SK-N-SH (cell line): ENCODE results near the gene GABRR2. TPM values are rescaled to one million over a fixed set of nuclear protein-coding genes. Genes with fewer than 3 reads are reported as not detected.

Experiments used
- CTCF ChIA-PET: fragments of 300-600, 350-600 bp; formaldehyde crosslinking; extraction: SDS; loops from one replicate; lab custom pipeline; 2021; lab: Yijun Ruan, JAX
- POLR2A ChIA-PET: fragments of 350-600 bp; sonication (Branson Sonifier 250); formaldehyde crosslinking; extraction: SDS; loops from one replicate; lab custom pipeline; 2020; ENCODE audit warnings: antibody characterized with exemption, inconsistent platforms; lab: Yijun Ruan, JAX
- DNase-seq: peaks from one replicate; pipeline ENCODE4 v3.0.0; 2012
- H2AFZ ChIP-seq: fragments of 200-600 bp; sonication (generic); 2 replicates; pipeline ENCODE4 v1.8.1; 2016; ENCODE audit warnings: antibody characterized with exemption, mild to moderate bottlenecking, low read depth
- H3F3A ChIP-seq: fragments of 200-600 bp; sonication (generic); replicated peaks from 2 replicates; pipeline ENCODE3; 2016; ENCODE audit warnings: antibody characterized with exemption, mild to moderate bottlenecking; ENCODE audit not compliant: insufficient read depth
- H3K27ac ChIP-seq, 2 experiments: fragments of 200-500 bp in 1 of 2; fragments of 200-600 bp in 1 of 2; sonication (Bioruptor generic) in 1 of 2; sonication (generic), shearing (Covaris generic) in 1 of 2; 2 replicates each; pipeline versions ENCODE4 v1.5.1 to v1.6.1; 2014 to 2016; ENCODE audit warnings: low read depth in 2 of 2, inconsistent platforms in 1 of 2, low read length in 1 of 2, mild to moderate bottlenecking in 1 of 2, mixed read lengths in 1 of 2
- H3K27me3 ChIP-seq: fragments of 200-600 bp; sonication (generic), shearing (Covaris generic); 2 replicates; pipeline ENCODE4 v1.6.1; 2016; ENCODE audit warnings: mixed run types; ENCODE audit not compliant: insufficient read depth
- H3K36me3 ChIP-seq, 2 experiments: fragments of 200-500 bp in 1 of 2; fragments of 200-600 bp in 1 of 2; sonication (Bioruptor generic) in 1 of 2; sonication (generic) in 1 of 2; replicated peaks in 1 of 2; 2 replicates each; pipeline versions ENCODE3 to v1.5.1; 2014 to 2016; ENCODE audit warnings: low read length in 1 of 2, mild to moderate bottlenecking in 1 of 2; ENCODE audit not compliant: insufficient read depth in 2 of 2, control insufficient read depth in 1 of 2
- H3K4me1 ChIP-seq, 2 experiments: fragments of 200-500 bp in 1 of 2; fragments of 200-600 bp in 1 of 2; sonication (Bioruptor generic) in 1 of 2; sonication (generic), shearing (Covaris generic) in 1 of 2; 2 replicates each; pipeline versions ENCODE4 v1.5.1 to v1.6.1; 2014 to 2016; ENCODE audit warnings: low read depth in 1 of 2, low read length in 1 of 2, mixed run types in 1 of 2; ENCODE audit not compliant: insufficient read depth in 2 of 2, control insufficient read depth in 1 of 2
- H3K4me2 ChIP-seq: fragments of 200-600 bp; sonication (generic), shearing (Covaris generic); 2 replicates; pipeline ENCODE4 v1.6.1; 2017; ENCODE audit warnings: mixed run types
- H3K4me3 ChIP-seq, 2 experiments: fragments of 200-500 bp in 1 of 2; fragments of 200-600 bp in 1 of 2; sonication (Bioruptor generic) in 1 of 2; sonication (generic), shearing (Covaris generic) in 1 of 2; 2 replicates each; pipeline versions ENCODE4 v1.5.1 to v1.8.1; 2014 to 2016; ENCODE audit warnings: low read depth in 2 of 2, inconsistent platforms in 1 of 2, low read length in 1 of 2, mild to moderate bottlenecking in 1 of 2, mixed read lengths in 1 of 2, moderate library complexity in 1 of 2
- H3K79me2 ChIP-seq: fragments of 200-600 bp; sonication (generic); 2 replicates; pipeline ENCODE4 v1.8.1; 2017; ENCODE audit warnings: mild to moderate bottlenecking; ENCODE audit not compliant: insufficient read depth
- H3K9ac ChIP-seq: fragments of 200-600 bp; sonication (generic); 2 replicates; pipeline ENCODE4 v1.6.1; 2017; ENCODE audit warnings: mixed run types
- H3K9me2 ChIP-seq: fragments of 200-600 bp; sonication (generic); 2 replicates; pipeline ENCODE4 v1.6.1; 2017; ENCODE audit warnings: mixed run types
- H3K9me3 ChIP-seq: fragments of 200-600 bp; sonication (generic); 2 replicates; pipeline ENCODE4 v1.6.1; 2017; ENCODE audit warnings: mixed run types, mild to moderate bottlenecking, moderate library complexity
- H4K20me1 ChIP-seq: fragments of 200-600 bp; sonication (generic); 2 replicates; pipeline ENCODE4 v1.6.1; 2017; ENCODE audit warnings: mild to moderate bottlenecking, mixed run types; ENCODE audit not compliant: insufficient read depth
- CHD2 ChIP-seq: fragments of 150-350 bp; IDR thresholded peaks from 2 replicates; pipeline ENCODE4 v1.6.1; 2018; ENCODE audit warnings: low read length; ENCODE audit not compliant: partially characterized antibody
- CTCF ChIP-seq: fragments of 200-600 bp; sonication (generic); IDR thresholded peaks from 2 replicates; pipeline ENCODE4 v1.6.1; 2017; ENCODE audit warnings: antibody characterized with exemption, mild to moderate bottlenecking, moderate library complexity
- ELF1 ChIP-seq: IDR thresholded peaks from 2 replicates; pipeline ENCODE4 v1.4.0; 2012
- EP300 ChIP-seq, 2 experiments: IDR thresholded peaks; 2 replicates each; pipeline versions ENCODE4 v1.4.0 to v1.6.1; 2012; ENCODE audit warnings: borderline replicate concordance in 1 of 2, low read depth in 1 of 2, low read length in 1 of 2
- EZH2phosphoT487 ChIP-seq: fragments of 200-600 bp; sonication (generic); IDR thresholded peaks from 2 replicates; pipeline ENCODE4 v1.6.1; 2017; ENCODE audit warnings: low read depth, mixed run types, mild to moderate bottlenecking, antibody characterized with exemption, moderate library complexity, borderline replicate concordance
- FOXM1 ChIP-seq: IDR thresholded peaks from 2 replicates; pipeline ENCODE4 v1.4.0; 2012; ENCODE audit warnings: low read depth, mild to moderate bottlenecking
- GABPA ChIP-seq: IDR thresholded peaks from 2 replicates; pipeline ENCODE4 v1.4.0; 2012; ENCODE audit warnings: low read depth, mild to moderate bottlenecking
- GATA2 ChIP-seq: sonication (generic); formaldehyde crosslinking; IDR thresholded peaks from 2 replicates; pipeline ENCODE4 v1.5.0; 2020; ENCODE audit warnings: mild to moderate bottlenecking, missing genetic modification reagents
- MEF2A ChIP-seq: IDR thresholded peaks from 2 replicates; pipeline ENCODE4 v1.4.0; 2012; ENCODE audit warnings: low read depth, borderline replicate concordance
- MXI1 ChIP-seq: IDR thresholded peaks from 2 replicates; pipeline ENCODE4 v1.6.1; 2012; ENCODE audit warnings: mild to moderate bottlenecking, low read depth, low read length, improper control_type of control experiment
- PBX3 ChIP-seq: IDR thresholded peaks from 2 replicates; pipeline ENCODE4; 2012
- RAD21 ChIP-seq: IDR thresholded peaks from 2 replicates; pipeline ENCODE4 v1.6.1; 2012; ENCODE audit warnings: mild to moderate bottlenecking, low read length
- RXRA ChIP-seq: IDR thresholded peaks from 2 replicates; pipeline ENCODE4 v1.4.0; 2012; ENCODE audit warnings: low read depth, mild to moderate bottlenecking, borderline replicate concordance
- SIN3A ChIP-seq: IDR thresholded peaks from 2 replicates; pipeline ENCODE4 v1.6.1; 2012; ENCODE audit warnings: low read depth, mild to moderate bottlenecking, low read length, moderate library complexity, borderline replicate concordance
- SMC3 ChIP-seq: IDR thresholded peaks from 2 replicates; pipeline ENCODE4 v1.6.1; 2012; ENCODE audit warnings: low read depth, low read length, improper control_type of control experiment
- TAF1 ChIP-seq: IDR thresholded peaks from 2 replicates; pipeline ENCODE4 v1.6.1; 2012; ENCODE audit warnings: low read depth, mild to moderate bottlenecking, low read length, moderate library complexity, borderline replicate concordance
- TCF12 ChIP-seq: IDR thresholded peaks from 2 replicates; pipeline ENCODE4 v1.4.0; 2012
- TEAD4 ChIP-seq: IDR thresholded peaks from 2 replicates; pipeline ENCODE4 v1.4.0; 2012; ENCODE audit warnings: mild to moderate bottlenecking, borderline replicate concordance; ENCODE audit not compliant: insufficient read depth
- USF1 ChIP-seq: IDR thresholded peaks from 2 replicates; pipeline ENCODE4 v1.4.0; 2012; ENCODE audit warnings: low read depth, borderline replicate concordance
- WGBS: methylation state at CpG from one replicate; pipeline ENCODE4 v1.1.6; 2017; ENCODE audit warnings: low lambda C conversion rate; 5-methylcytosine and 5-hydroxymethylcytosine counted together
- polyA plus RNA-seq, 3 experiments: library from polyadenylated mRNA; depleted of rRNA; stranded (reverse); fragments of >200 nt; gene quantifications; 2 replicates each; pipeline ENCODE4 v1.2.3, GENCODE V29; 2012
- TF ChIP-seq, protein P1 (sequence below): IDR thresholded peaks from 2 replicates; pipeline ENCODE4 v1.6.1; 2012; ENCODE audit warnings: mild to moderate bottlenecking, low read depth, low read length, moderate library complexity

Gene GABRR2
- polyA plus RNA-seq, 1 of the 3 experiments (the other 2 are of a cell fraction): 0.18 TPM

GRCh38 chr6:89217299-89217910 is 97.7 kb downstream of the GABRR2 start, which contains the start of gene GABRR1 (continued):
- TF ChIP-seq SIN3A (no peak), SMC3 (no peak)
- TF ChIP-seq, protein P1, sequence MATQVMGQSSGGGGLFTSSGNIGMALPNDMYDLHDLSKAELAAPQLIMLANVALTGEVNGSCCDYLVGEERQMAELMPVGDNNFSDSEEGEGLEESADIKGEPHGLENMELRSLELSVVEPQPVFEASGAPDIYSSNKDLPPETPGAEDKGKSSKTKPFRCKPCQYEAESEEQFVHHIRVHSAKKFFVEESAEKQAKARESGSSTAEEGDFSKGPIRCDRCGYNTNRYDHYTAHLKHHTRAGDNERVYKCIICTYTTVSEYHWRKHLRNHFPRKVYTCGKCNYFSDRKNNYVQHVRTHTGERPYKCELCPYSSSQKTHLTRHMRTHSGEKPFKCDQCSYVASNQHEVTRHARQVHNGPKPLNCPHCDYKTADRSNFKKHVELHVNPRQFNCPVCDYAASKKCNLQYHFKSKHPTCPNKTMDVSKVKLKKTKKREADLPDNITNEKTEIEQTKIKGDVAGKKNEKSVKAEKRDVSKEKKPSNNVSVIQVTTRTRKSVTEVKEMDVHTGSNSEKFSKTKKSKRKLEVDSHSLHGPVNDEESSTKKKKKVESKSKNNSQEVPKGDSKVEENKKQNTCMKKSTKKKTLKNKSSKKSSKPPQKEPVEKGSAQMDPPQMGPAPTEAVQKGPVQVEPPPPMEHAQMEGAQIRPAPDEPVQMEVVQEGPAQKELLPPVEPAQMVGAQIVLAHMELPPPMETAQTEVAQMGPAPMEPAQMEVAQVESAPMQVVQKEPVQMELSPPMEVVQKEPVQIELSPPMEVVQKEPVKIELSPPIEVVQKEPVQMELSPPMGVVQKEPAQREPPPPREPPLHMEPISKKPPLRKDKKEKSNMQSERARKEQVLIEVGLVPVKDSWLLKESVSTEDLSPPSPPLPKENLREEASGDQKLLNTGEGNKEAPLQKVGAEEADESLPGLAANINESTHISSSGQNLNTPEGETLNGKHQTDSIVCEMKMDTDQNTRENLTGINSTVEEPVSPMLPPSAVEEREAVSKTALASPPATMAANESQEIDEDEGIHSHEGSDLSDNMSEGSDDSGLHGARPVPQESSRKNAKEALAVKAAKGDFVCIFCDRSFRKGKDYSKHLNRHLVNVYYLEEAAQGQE: no peak

DNA sequence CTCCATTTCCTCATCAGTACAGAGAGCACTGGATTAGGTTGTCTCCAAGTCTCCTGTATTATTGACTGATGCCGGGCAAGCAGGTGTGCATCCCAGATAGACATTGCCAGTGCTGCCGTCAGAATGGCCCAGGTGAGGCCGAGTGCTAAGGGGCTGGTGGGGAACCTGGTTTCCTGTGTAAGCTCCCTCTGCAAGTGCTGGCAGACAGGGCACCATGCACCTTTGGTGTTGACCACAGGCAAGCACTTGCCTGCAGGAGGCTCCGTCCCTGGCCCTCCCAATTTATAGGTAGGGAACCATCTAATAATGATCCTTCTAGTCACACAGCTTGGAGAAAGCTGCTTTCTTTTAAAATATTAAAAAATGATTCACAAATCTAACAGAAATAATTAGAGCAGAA is 98.7 kb downstream of the GABRR2 start:
- Histone ChIP-seq H3K4me3 (no peak overlapping the region), H2AFZ (no peak overlapping the region), H3K36me3 (no peaks in the 10 kb centered on the region), H3K4me2 (no peak overlapping the region), H3K79me2 (no peaks in the 10 kb centered on the region), H4K20me1 (no peaks in the 10 kb centered on the region), H3K9me3 (no peaks in the 10 kb centered on the region), H3K9me2 (no peaks in the 10 kb centered on the region), H3F3A (no peaks in the 10 kb centered on the region), H3K27me3 (no peaks in the 10 kb centered on the region; the same call in 1 of the 2 replicates), H3K4me1 (no peaks in the 10 kb centered on the region), H3K27ac (no peak overlapping the region), H3K9ac (no peak overlapping the region)
- no peak for TF ChIP-seq EZH2phosphoT487
- no peak for TF ChIP-seq RAD21
- TF ChIP-seq RXRA: no peak
- TF ChIP-seq FOXM1: no peak
- TF ChIP-seq TAF1: no peak
- no peak for DNase-seq
- CTCF ChIA-PET: no interaction called here
- POLR2A ChIA-PET: no interaction called here
- WGBS: 61% methylated on average over 4 of the region's 4 CpGs

GRCh38 chr6:89215391-89215790 is 99.7 kb downstream of the GABRR2 start:
- ChIA-PET POLR2A (no interaction called here), CTCF (no interaction called here)
- TF ChIP-seq MEF2A: no peak
- TF ChIP-seq TEAD4: no peak
- TF ChIP-seq CHD2: no peak
- TF ChIP-seq PBX3: no peak
- no peak for TF ChIP-seq RAD21
- no peak for TF ChIP-seq MXI1
- TF ChIP-seq SIN3A: no peak
- no peak for TF ChIP-seq USF1
- no peak for TF ChIP-seq ELF1
- TF ChIP-seq CTCF: no peak
- TF ChIP-seq EP300 (IDR thresholded peaks at IDR 0.05; ENCODE audit: borderline replicate concordance in 1 of 2, low read depth in 1 of 2, low read length in 1 of 2): no peak
- no peak for TF ChIP-seq GATA2
- no peak for TF ChIP-seq GABPA
- no peak for TF ChIP-seq TCF12

More at GRCh38 chr6:89215391-89215790, 99.7 kb downstream of the GABRR2 start:
- Histone ChIP-seq H3K4me3 (no peak overlapping the region), H3K36me3 (no peaks in the 10 kb centered on the region), H3K9ac (no peak overlapping the region), H3K27me3 (no peaks in the 10 kb centered on the region; the same call in 1 of the 2 replicates), H3F3A (no peaks in the 10 kb centered on the region), H3K9me3 (no peaks in the 10 kb centered on the region), H3K4me1 (no peaks in the 10 kb centered on the region), H3K27ac (no peak overlapping the region), H3K79me2 (no peaks in the 10 kb centered on the region), H3K4me2 (no peak overlapping the region), H2AFZ (no peak overlapping the region), H3K9me2 (no peaks in the 10 kb centered on the region), H4K20me1 (no peaks in the 10 kb centered on the region)
- no peak for DNase-seq
